ENCODE data around the gene TBC1D20. TPM values are rescaled to one million over a fixed set of nuclear protein-coding genes. Genes with fewer than 3 reads are reported as not detected.
"Not testable (repeated sequence)": the region's sequence is repeated elsewhere in the genome, so short reads cannot be mapped to it uniquely, and the experiment has no call there.

TBC1D20 gene
- total RNA-seq, 1 experiment from 2014 or later: 32.3 TPM

DNA sequence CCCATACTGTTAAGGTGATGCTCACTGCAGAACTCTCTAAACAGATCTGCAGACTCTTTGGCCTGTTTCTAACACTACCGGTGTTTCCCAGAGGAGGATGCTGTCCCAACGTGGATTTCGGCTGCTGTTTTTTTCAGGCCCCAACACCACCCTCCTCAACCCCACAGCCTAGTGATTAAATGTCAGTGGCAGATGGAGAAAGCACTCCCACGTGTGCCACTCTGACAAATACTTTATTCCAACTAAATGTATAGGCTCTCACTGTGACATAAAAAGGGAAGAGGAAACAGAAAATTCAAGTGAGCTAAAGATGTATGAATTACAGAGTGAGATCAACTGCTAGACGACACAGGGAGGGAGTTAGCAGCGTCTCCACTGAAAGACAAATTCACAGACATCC is 3.6 kb downstream of the TBC1D20 start:
- Histone ChIP-seq H3K4me2 (ENCODE audit: low read length) (no peak overlapping the region), H3K4me3 (replicated peaks in 1 of 2; ENCODE audit: low read depth in 1 of 2, low read length in 2 of 2) (no peak overlapping the region), H3K27ac (ENCODE audit: low read depth, low read length) (no peak overlapping the region), H3K36me3 (ENCODE audit: control insufficient read depth in 1 of 2, insufficient read depth in 2 of 2, low read length in 2 of 2) (0 out of 4 replicates have a peak, but pooled peaks cover 0 to 2% of the 10 kb centered on the region in 2 experiments), H2AFZ (ENCODE audit: low read depth, low read length, poor library complexity, severe bottlenecking) (no peak overlapping the region), H3K79me2 (ENCODE audit: insufficient read depth, low read length) (peaks cover 79% of the 10 kb centered on the region), H4K20me1 (ENCODE audit: insufficient read depth) (peaks cover 8% of the 10 kb centered on the region; the same call in 1 of the 2 replicates), H3K4me1 (ENCODE audit: control insufficient read depth in 1 of 2, insufficient read depth in 2 of 2, low read length in 2 of 2) (peaks cover 7 to 15% of the 10 kb centered on the region in 2 experiments; a peak in 3 of 4 replicates), H3K27me3 (ENCODE audit: insufficient read depth, low read length) (no peaks in the 10 kb centered on the region), H3K9ac (ENCODE audit: low read length) (no peak overlapping the region), H3K9me3 (ENCODE audit: control insufficient read depth in 1 of 2, insufficient read depth in 1 of 2, low read depth in 1 of 2, low read length in 2 of 2) (no peaks in the 10 kb centered on the region), H3K9me2 (ENCODE audit: insufficient read depth) (no peaks in the 10 kb centered on the region)
- RAD21 ChIA-PET (ENCODE audit: low non-redundant PET in 1 of 2, low total read pairs in 2 of 2, uncharacterized antibody in 2 of 2, unreplicated experiment in 2 of 2): no interaction called here
- intact Hi-C loops (cut with micrococcal nuclease): no loop called here
- ATAC-seq: no peak
- DNase-seq (ENCODE audit: low read depth, low spot score): no peak
- BruUV-seq (replicated peaks): no TSS peak
- POLR2A ChIA-PET: no interaction called here
- CTCF ChIA-PET: no interaction called here
- TF ChIP-seq, protein P1, sequence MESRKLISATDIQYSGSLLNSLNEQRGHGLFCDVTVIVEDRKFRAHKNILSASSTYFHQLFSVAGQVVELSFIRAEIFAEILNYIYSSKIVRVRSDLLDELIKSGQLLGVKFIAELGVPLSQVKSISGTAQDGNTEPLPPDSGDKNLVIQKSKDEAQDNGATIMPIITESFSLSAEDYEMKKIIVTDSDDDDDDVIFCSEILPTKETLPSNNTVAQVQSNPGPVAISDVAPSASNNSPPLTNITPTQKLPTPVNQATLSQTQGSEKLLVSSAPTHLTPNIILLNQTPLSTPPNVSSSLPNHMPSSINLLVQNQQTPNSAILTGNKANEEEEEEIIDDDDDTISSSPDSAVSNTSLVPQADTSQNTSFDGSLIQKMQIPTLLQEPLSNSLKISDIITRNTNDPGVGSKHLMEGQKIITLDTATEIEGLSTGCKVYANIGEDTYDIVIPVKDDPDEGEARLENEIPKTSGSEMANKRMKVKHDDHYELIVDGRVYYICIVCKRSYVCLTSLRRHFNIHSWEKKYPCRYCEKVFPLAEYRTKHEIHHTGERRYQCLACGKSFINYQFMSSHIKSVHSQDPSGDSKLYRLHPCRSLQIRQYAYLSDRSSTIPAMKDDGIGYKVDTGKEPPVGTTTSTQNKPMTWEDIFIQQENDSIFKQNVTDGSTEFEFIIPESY (IDR thresholded peaks at IDR 0.05; ENCODE audit: extremely low read depth, insufficient replicate concordance, low read length): no peak

- no peaks in the 10 kb centered on the region for H3K4me1 ChIP-seq (ENCODE audit: control insufficient read depth in 1 of 2, insufficient read depth in 2 of 2, low read length in 2 of 2)
- H3K27me3 ChIP-seq (ENCODE audit: insufficient read depth, low read length): no peaks in the 10 kb centered on the region
- ChIA-PET POLR2A (no interaction called here), CTCF (no interaction called here), RAD21 (ENCODE audit: low non-redundant PET in 1 of 2, low total read pairs in 2 of 2, uncharacterized antibody in 2 of 2, unreplicated experiment in 2 of 2) (no interaction called here)
- no peak for DNase-seq (ENCODE audit: low read depth, low spot score)
- intact Hi-C loops (cut with micrococcal nuclease): no loop called here
- H2AFZ ChIP-seq (ENCODE audit: low read depth, low read length, poor library complexity, severe bottlenecking): no peak overlapping the region
- no TSS peak for BruUV-seq (replicated peaks)
- H3K27ac ChIP-seq (ENCODE audit: low read depth, low read length): no peak overlapping the region
- no peaks in the 10 kb centered on the region for H3K9me3 ChIP-seq (ENCODE audit: control insufficient read depth in 1 of 2, insufficient read depth in 1 of 2, low read depth in 1 of 2, low read length in 2 of 2)
- H3K4me2 ChIP-seq (ENCODE audit: low read length): no peak overlapping the region
- H3K36me3 ChIP-seq (ENCODE audit: control insufficient read depth in 1 of 2, insufficient read depth in 2 of 2, low read length in 2 of 2): 0 out of 4 replicates have a peak, but pooled peaks cover 0 to 2% of the 10 kb centered on the region in 2 experiments
- H3K9ac ChIP-seq (ENCODE audit: low read length): no peak overlapping the region
- ATAC-seq: no peak
- peaks cover 86% of the 10 kb centered on the region for H3K79me2 ChIP-seq (ENCODE audit: insufficient read depth, low read length)
- peaks cover 8% of the 10 kb centered on the region; the same call in 1 of the 2 replicates for H4K20me1 ChIP-seq (ENCODE audit: insufficient read depth)
- no peaks in the 10 kb centered on the region for H3K9me2 ChIP-seq (ENCODE audit: insufficient read depth)
- TF ChIP-seq SRF (IDR thresholded peaks at IDR 0.05; ENCODE audit: low read depth) (no peak), YY1 (IDR thresholded peaks at IDR 0.05; ENCODE audit: extremely low read depth, insufficient replicate concordance, low read depth, low read length) (no peak), EZH2 (IDR thresholded peaks at IDR 0.05) (no peak), ZNF274 (IDR thresholded peaks at IDR 0.05; ENCODE audit: low read depth, low read length) (no peak), EZH2phosphoT487 (IDR thresholded peaks at IDR 0.05; ENCODE audit: borderline replicate concordance) (no peak), POLR2AphosphoS5 (IDR thresholded peaks at IDR 0.05; ENCODE audit: low read depth, low read length) (no peak), ELF1 (IDR thresholded peaks at IDR 0.05; ENCODE audit: borderline replicate concordance, low read depth) (no peak)
- TF ChIP-seq, protein P2, sequence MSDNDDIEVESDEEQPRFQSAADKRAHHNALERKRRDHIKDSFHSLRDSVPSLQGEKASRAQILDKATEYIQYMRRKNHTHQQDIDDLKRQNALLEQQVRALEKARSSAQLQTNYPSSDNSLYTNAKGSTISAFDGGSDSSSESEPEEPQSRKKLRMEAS (IDR thresholded peaks at IDR 0.05): no peak
- H3K4me3 ChIP-seq (replicated peaks in 1 of 2; ENCODE audit: low read depth in 1 of 2, low read length in 2 of 2): no peak overlapping the region
Measured at GRCh38 chr20:454951-455350, 7.4 kb downstream of the TBC1D20 start.

GRCh38 chr20:452021-452420 is 10.3 kb downstream of the TBC1D20 start:
- peaks cover 82% of the 10 kb centered on the region for H3K79me2 ChIP-seq (ENCODE audit: insufficient read depth, low read length)
- H3K27ac ChIP-seq (ENCODE audit: low read depth, low read length); H3K4me1 ChIP-seq (ENCODE audit: control insufficient read depth in 1 of 2, insufficient read depth in 2 of 2, low read length in 2 of 2); H3K9me2 ChIP-seq (ENCODE audit: insufficient read depth); H3K4me3 ChIP-seq (replicated peaks in 1 of 2; ENCODE audit: low read depth in 1 of 2, low read length in 2 of 2); H3K27me3 ChIP-seq (ENCODE audit: insufficient read depth, low read length); RAD21 ChIA-PET (ENCODE audit: low non-redundant PET in 1 of 2, low total read pairs in 2 of 2, uncharacterized antibody in 2 of 2, unreplicated experiment in 2 of 2); ATAC-seq; intact Hi-C loops (cut with micrococcal nuclease); DNase-seq (ENCODE audit: low read depth, low spot score); H3K4me2 ChIP-seq (ENCODE audit: low read length); H4K20me1 ChIP-seq (ENCODE audit: insufficient read depth); H3K36me3 ChIP-seq (ENCODE audit: control insufficient read depth in 1 of 2, insufficient read depth in 2 of 2, low read length in 2 of 2); H2AFZ ChIP-seq (ENCODE audit: low read depth, low read length, poor library complexity, severe bottlenecking); H3K9me3 ChIP-seq (ENCODE audit: control insufficient read depth in 1 of 2, insufficient read depth in 1 of 2, low read depth in 1 of 2, low read length in 2 of 2); BruUV-seq (replicated peaks); POLR2A ChIA-PET; H3K9ac ChIP-seq (ENCODE audit: low read length): not testable (repeated sequence)
- CTCF ChIA-PET: interaction anchor here (1.2 kb wide), 1 partner anchor 11 kb away, joined by 3 read pairs; no protein-coding TSS in a partner anchor
